ENCODE data around the gene ADAMTS18.
"Not testable (repeated sequence)": the region's sequence is repeated elsewhere in the genome, so short reads cannot be mapped to it uniquely, and the experiment has no call there.

Gene ADAMTS18, protein sequence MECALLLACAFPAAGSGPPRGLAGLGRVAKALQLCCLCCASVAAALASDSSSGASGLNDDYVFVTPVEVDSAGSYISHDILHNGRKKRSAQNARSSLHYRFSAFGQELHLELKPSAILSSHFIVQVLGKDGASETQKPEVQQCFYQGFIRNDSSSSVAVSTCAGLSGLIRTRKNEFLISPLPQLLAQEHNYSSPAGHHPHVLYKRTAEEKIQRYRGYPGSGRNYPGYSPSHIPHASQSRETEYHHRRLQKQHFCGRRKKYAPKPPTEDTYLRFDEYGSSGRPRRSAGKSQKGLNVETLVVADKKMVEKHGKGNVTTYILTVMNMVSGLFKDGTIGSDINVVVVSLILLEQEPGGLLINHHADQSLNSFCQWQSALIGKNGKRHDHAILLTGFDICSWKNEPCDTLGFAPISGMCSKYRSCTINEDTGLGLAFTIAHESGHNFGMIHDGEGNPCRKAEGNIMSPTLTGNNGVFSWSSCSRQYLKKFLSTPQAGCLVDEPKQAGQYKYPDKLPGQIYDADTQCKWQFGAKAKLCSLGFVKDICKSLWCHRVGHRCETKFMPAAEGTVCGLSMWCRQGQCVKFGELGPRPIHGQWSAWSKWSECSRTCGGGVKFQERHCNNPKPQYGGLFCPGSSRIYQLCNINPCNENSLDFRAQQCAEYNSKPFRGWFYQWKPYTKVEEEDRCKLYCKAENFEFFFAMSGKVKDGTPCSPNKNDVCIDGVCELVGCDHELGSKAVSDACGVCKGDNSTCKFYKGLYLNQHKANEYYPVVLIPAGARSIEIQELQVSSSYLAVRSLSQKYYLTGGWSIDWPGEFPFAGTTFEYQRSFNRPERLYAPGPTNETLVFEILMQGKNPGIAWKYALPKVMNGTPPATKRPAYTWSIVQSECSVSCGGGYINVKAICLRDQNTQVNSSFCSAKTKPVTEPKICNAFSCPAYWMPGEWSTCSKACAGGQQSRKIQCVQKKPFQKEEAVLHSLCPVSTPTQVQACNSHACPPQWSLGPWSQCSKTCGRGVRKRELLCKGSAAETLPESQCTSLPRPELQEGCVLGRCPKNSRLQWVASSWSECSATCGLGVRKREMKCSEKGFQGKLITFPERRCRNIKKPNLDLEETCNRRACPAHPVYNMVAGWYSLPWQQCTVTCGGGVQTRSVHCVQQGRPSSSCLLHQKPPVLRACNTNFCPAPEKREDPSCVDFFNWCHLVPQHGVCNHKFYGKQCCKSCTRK (N-terminal part only)

DNA sequence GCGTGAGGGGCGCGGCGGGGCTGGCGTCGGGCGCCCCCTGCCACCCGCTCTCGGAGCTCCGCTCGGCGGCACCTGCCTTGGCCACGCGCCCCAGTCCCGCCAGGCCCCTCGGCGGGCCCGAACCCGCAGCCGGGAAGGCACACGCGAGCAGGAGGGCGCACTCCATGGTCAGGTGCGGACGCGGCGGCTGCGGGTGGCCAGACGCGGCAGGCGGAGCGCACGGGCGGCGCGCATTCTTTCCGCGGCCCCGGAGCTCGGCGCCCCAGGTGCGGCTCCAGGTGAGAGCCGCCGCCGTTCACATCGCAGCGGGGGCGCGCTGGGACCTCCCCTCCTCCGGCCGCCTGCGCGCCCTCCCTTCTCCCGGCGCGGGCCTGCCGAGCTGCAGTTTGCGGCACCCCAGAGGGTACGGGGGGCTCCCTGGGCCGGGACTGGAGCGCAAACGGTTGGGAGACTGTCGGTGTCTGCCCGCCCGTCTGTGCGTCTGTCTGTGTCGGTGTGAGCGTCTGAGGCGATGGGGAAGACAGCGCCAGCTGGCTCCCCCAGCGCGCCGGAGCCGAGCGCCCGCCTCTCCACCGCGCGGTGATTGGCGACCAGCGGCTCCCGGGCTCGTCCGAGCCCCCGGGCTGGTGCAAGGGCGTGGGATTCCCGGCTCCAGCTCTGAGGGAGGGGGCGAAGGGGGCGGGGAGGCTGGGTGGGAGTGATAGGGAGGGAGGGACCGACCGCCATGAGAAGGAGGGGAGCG, at the start of gene ADAMTS18:
Gene ADAMTS18 (minus strand): TSS at position 505 of the 742 bp plus-strand sequence. CDS start 339 bp downstream, at position 166.
- no peak for DNase-seq (ENCODE audit: low read depth)

DNA sequence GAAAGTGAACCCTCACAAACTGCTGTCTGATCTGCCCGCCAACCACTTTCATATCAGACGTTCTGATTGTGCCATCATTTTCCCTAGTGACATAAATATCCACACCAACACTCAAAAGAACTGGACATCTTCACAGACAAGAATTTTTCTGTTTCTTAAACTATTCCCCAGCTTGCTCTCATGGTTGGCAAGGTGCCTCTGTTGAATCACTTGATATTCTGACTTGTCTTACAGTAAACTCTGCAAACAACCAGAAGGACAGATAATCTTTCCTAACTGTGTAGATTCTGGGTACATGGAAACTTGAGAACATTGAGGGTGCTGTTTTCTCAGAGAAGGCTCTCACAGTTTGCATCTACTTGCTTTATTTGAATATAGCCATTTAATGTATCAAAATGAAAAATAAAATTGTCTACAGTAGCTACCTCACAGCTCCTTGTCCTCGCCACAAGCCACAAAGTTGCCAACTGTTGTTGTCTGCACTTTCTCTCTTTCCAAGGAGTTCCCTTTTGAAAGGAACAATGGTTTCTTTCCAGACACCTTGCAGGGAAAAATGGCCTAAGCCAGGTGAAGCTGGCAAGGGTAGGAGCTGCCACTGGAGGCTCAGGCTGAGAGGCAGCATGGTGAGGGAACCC, 46.0 kb upstream of the ADAMTS18 start:
- no peak for DNase-seq (ENCODE audit: low read depth)

DNA sequence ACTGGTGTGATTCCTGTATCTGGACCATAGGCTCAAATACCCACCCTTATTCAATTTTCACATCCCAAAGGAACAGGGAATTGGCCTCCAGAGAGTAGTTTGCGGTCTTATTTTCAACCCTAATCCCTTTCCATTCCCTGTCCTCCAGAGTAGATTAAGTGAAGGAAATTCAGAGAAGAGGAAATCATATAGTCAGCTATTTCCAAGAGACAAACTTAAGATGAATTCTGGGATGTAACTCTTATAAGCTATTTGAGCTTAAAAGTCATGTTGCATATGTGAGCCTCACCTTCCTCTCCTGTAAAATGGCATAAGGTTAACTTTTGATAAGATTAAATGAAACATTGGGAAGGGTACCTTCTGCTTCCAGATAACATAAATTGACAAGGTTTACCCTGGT, 37.4 kb upstream of the ADAMTS18 start:
- DNase-seq (ENCODE audit: low read depth): no peak

DNA sequence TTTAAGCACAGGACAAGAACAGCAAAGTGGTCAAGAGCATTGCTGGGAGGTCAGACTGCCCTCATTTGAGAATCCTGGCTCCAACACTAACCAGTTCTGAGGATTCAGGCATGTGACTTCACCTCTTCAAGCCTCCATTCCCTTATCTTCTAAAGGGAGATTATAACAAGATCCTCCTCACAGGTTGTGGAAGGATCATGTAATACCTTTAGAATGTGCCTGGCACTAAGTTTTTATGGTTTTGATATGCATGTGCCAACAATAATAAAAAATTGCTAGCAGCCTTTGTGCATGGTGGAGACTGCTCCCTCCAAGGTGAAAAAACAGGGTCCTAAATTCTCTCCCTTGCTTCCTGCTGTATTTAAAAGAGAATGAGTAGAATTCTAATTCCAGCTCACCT, 36.0 kb upstream of the ADAMTS18 start:
- DNase-seq (ENCODE audit: low read depth): no peak

DNA sequence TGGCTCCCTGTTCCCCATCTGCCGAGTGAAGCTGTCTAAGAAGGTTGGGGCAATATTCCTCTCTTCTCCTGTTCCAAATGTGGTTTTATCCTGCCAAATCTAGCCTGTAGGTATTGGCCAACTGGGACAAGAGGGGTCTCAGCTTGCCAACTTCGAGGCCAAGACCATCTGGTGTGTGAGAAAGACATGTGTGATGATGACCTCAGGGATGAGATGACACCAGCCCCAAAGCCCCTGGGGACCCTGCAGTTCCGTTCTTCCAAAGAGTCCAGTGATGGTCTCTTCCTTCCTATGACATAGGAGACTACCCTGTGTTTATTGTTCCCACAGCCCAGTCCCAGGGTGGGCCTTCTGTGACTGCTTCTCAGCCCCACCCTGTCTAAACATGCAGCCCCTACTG, 34.8 kb upstream of the ADAMTS18 start:
- no peak for DNase-seq (ENCODE audit: low read depth)

DNA sequence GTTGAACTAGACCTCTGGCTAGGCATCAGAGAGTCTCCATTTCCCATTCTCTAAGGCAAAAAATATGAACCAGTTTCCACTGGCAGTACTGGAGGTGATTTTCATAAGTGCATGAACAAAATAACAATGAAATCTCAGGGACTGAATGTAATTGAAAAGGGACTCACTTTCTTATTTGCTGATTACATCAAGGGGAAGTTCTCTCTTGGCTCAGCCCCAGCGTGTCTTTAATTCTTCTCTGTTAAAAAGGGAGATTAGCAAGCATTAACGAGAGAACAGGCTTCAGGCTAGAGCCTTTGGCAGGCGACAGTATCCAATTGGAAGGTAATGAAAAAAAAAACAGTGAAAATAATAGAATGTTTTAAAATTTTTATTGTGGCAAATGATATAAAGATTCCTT, 34.0 kb upstream of the ADAMTS18 start:
- DNase-seq (ENCODE audit: low read depth): no peak

DNA sequence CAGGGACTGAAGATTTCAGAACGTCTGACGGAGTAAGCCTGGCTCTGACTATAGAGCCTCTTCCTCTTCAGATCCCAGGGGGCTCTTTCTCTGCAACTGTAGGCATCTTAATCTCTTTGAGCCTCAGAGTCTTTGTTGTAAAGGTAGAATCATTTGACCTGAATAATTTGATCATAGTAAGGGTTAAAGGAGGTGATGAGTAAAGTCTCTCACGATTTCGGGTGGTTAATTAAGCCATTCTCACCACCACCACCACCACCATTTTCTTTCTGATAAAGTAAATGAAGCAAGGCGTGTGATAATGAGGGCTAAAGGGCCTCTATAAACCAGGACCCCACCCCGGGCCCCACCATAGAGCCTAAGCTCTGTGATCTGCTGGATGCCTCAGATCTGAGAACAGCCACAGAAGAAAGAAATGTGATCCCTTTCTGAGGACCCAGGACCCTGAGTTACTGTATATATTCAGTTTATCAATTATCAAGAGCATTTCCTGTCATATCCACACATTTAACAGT, 33.0 kb upstream of the ADAMTS18 start:
- DNase-seq (ENCODE audit: low read depth): no peak

DNA sequence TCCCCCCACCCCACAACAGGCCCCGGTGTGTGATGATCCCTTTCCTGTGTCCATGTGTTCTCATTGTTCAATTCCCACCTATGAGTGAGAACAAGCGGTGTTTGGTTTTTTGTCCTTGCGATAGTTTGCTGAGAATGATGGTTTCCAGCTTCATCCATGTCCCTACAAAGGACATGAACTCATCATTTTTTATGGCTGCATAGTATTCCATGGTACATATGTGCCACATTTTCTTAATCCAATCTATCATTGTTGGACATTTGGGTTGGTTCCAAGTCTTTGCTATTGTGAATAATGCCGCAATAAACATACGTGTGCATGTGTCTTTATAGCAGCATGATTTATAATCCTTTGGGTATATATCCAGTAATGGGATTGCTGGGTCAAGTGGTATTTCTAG, 28.8 kb upstream of the ADAMTS18 start:
- not testable (repeated sequence) for DNase-seq (ENCODE audit: low read depth)

DNA sequence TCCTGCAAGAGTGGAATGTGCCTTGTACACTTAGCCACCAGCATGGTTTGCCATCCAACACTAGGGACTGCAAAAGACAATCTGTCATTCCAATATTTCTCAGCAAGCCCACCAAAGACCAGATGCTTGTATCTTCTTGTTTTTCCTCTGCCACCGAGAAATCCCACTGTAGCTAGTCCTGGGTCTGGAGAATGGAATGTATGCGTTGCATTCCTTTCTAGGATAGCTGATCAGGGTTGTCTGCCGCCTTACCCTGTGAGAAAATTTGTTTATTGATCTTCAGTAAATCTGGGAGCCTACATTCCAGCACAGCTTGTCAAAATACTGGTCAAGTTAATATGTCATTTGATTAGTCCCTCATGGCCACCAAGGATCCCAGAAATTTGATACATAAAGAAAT, 28.1 kb upstream of the ADAMTS18 start:
- no peak for DNase-seq (ENCODE audit: low read depth)

DNA sequence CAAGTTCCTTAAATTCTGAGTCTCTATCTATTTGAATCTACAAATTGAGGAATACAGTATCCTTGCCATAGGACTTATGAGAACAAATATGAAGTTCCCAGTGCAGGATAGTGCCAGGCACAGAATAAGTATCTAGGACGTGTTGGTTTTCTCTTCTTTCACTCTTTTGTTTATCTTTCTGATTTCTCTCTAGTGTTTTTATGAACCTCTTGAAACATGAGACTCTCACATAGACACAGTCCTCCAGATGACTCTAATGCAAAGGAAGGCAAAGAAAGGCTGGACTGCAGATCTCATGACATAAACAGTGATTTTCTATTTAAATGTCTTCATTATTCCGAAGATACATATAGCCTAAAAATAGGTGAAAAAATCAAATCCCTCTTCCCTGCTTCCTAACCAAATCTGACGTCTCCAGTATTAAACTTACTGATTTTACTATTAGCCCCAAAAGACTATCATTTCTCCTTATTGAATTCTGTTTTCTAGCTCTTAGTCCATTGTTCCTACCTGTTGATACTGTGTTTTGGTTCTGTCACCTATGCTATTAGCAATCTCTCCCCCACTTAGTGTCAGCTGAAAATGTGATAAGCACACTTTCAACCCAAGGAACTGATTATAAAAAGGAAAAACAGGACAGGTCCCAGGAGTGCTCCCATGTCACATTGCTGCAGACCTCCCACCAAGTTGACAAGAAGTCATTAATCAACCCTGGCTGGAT, 24.9 kb upstream of the ADAMTS18 start:
- no peak for DNase-seq (ENCODE audit: low read depth)

DNA sequence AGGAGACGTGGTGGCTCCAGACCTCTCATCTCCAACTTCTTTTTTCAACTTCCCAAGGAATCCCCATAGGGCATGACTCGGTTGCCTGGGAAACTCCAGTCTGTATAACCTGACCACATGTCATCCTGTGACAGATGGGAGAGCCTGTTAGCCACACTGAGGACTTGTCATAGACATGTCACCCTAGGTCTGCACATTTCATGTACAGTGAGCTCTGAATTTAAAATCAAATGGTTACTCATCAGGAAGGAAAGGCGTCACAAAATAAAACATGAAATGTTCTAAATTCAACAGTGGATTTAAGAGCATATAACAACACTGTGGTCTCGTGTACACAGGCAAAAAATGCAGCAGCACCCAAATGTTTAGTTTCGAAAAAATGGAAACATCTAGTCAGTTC, 22.2 kb upstream of the ADAMTS18 start:
- DNase-seq (ENCODE audit: low read depth): no peak

DNA sequence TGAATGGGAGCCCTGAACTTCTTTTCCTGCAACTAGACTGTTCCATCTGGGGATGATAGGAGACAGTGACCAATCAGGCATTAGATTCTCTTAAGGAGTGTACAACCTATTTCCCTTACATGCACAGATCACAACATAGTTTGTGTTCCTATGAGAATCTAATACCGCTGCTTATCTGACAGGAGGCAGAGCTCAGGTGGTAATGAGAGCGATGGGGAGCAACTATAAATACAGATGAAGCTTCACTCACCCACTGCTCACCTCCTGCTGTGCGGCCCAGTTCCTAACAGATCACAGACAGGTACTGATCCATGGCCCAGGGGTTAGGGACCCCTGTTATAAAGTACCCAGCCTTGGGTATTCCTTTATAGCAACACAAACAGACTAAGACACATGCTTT, 17.4 kb upstream of the ADAMTS18 start:
- no peak for DNase-seq (ENCODE audit: low read depth)

DNA sequence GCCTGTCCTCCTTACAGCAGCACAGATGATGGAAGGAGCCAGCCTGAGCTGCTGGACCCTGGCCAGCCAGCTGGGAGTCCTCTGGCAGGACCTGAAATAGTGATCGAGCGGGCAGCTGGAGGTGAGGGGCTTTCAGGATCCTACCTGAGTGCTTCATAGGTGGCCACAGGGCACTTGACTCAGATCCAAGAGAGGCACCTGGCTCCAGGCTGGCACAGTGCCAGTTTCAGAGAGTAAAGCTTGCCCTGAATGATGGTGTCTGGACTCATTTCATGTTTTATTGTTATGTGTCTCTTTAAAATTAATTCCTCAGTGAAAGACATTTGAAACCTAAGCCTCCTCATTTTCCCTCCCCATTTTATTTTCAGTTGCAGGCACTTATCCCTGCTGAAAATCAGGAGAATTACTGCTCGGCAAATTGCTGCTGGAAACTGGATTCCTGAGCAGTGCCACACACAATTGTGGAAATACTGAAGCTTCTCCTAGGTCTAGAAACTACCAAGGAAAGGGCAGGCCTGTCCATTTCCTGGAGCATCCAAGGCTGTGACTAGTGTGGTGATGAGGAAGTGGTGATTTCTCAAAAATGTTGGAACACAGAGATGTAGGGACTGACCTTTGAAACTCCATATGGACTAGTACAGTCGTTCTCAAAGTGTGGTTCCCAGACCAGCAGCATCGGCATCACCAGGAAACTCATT, 16.1 kb upstream of the ADAMTS18 start:
- DNase-seq (ENCODE audit: low read depth): no peak

DNA sequence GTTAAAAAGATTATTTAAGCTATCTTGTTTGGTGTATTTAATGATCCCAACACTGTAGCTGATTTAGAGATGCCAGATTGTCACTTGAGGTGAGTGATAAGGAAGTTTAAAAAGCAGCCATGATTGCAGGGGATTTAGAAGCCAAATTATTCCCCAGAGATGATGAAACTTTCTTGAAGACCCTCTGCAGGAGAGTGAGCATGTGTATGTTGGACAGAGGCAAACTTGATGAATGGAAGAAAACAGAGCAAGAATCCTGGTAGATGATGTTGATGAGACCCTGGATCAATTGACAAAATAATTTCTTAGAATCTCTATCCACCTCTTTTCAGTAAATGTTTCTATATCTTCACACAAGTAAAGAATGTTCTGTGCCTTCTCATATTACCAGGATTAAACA, 14.4 kb upstream of the ADAMTS18 start:
- no peak for DNase-seq (ENCODE audit: low read depth)

DNA sequence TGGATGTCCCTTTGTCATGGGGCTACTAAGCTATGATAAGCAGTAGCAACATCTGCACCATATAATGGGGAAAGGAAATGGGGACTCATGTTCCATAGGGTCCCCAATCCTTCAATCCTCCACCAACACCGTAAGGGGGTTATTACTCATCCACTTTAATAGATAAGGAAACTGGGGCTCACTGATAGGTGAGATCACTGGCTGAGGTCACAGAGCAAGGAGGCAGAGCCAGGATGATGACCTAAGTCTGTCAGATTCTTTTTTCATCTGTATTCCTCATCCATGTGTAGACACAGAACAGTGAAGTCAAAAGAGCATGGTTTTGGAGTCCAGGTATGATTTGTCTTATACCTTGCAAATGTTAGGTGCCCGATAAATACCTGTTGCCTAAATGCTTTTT, 10.5 kb upstream of the ADAMTS18 start:
- DNase-seq (ENCODE audit: low read depth): no peak

DNA sequence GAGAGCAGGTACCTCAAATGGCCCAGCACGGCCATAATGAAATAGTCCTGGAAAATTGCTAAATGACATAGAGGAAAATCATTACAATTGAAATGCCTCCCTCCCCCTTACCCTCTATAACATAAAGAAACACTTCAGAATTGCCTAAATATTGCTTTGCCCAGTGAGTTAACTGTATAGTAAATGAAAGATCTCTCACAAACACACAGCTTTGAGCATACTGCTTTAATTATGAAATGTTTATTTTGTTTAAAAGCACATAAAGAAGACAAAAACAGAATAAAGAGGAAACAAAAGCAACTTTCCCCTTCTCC, 9.3 kb upstream of the ADAMTS18 start:
- DNase-seq (ENCODE audit: low read depth): no peak

DNA sequence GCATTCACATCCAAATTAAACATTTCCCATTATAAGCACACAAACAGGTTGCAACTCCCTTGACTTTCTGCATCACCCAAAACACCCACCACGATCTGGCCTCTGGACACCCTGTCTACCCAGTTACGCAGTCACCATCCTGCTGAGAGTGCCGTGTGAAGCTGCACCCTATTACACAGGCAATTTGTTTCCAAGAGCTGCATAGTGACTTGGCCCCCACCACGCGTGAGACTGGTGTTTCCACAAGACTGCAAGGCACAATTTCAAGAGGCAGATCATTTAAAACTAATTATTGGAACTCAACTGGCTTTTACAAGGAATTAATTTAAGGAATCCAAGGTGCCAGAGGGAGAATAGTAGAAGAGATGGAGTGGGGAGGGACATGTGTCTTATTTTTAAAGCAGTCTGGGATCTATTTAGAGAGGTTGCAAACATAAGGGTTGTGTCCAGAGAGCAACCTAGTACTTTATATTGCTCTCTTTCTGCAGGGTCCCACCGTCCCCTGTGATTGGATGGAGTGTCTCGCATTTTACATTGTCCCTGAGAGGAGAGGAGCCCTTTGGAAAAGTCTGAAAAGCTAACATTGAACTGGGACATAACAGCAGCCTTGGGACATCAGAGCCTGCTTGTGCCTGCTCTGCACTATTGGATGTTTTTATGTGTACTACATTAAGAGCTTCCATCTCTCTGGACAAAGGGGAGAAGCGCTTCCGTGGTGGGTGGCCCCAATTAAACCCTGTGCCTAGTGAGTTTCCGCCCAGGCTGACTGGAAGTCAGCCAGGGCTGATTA, 8.7 kb upstream of the ADAMTS18 start:
- DNase-seq (ENCODE audit: low read depth): no peak

DNA sequence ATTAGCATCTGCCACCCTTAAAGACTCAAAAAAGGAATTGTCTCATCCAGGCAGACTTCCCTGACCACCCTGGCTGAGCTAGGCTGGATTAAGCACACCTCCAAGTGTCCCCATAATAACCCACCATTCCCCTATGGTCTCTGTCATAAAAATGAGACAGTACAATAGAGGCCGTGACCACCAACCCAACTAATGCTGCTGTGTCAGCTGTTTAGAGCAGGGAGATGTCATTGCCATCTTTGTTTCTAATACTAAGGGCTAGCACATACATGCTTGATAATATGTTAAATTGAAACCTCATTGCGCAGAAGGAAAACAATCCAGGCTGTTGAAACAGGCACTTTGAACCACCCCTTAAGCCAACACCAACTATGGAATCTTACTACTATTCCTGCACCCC, 7.2 kb upstream of the ADAMTS18 start:
- no peak for DNase-seq (ENCODE audit: low read depth)

DNA sequence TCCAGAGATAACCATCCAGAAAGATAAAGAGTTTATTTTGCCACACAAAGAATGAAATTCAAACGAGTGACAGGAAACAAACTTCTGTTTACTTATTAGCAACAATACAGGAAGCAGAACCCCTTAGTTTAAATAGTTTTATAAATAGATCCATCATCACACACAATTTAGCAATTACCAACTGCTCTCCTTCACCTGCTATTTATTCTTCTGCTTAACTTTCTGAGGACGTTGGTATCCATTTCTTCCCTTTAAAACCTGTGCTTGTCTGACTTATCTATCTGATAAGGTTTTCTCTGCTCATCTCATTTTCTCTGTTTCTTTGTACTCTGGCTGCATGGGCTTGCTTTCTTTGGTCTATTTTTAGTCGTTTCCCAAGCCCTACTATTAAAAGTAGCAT, 4.3 kb upstream of the ADAMTS18 start:
- no peak for DNase-seq (ENCODE audit: low read depth)

All from activated T-cell treated with anti-CD3 and anti-CD28 coated beads for 24 hours (primary cell).